Measurements from ENCODE around the gene HMOX2.

Gene HMOX2

DNA sequence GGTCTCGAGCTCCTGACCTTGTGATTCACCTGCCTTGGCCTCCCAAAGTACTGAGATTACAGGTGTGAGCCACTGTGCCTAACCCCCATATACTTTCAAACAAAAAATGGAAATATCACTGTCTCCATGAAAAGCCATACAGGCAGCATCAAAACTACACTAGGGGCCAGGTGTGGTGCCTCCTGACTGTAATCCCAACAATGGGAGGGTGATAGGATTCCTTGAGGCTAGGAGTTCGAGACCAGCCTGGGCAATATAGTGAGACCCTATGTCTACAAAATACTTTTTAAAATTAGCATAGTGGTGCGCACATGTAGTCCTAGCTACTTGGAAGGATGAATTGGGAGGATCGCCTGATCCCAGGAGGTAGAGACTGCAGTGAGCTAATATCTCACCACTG, 15.7 kb downstream of the HMOX2 start:
- TF ChIP-seq CEBPB (IDR thresholded peaks at IDR 0.05) = no peak
- TF ChIP-seq EGR1 (IDR thresholded peaks at IDR 0.05) = no peak
- TF ChIP-seq TCF12 (IDR thresholded peaks at IDR 0.05; ENCODE audit: low read depth) = no peak
- no peak for TF ChIP-seq YY1 (IDR thresholded peaks at IDR 0.05; ENCODE audit: low read depth)
- TF ChIP-seq RAD21 (IDR thresholded peaks at IDR 0.05; ENCODE audit: low read depth) = no peak
- TF ChIP-seq, protein P1, sequence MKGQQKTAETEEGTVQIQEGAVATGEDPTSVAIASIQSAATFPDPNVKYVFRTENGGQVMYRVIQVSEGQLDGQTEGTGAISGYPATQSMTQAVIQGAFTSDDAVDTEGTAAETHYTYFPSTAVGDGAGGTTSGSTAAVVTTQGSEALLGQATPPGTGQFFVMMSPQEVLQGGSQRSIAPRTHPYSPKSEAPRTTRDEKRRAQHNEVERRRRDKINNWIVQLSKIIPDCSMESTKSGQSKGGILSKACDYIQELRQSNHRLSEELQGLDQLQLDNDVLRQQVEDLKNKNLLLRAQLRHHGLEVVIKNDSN (IDR thresholded peaks at IDR 0.05) = no peak

DNA sequence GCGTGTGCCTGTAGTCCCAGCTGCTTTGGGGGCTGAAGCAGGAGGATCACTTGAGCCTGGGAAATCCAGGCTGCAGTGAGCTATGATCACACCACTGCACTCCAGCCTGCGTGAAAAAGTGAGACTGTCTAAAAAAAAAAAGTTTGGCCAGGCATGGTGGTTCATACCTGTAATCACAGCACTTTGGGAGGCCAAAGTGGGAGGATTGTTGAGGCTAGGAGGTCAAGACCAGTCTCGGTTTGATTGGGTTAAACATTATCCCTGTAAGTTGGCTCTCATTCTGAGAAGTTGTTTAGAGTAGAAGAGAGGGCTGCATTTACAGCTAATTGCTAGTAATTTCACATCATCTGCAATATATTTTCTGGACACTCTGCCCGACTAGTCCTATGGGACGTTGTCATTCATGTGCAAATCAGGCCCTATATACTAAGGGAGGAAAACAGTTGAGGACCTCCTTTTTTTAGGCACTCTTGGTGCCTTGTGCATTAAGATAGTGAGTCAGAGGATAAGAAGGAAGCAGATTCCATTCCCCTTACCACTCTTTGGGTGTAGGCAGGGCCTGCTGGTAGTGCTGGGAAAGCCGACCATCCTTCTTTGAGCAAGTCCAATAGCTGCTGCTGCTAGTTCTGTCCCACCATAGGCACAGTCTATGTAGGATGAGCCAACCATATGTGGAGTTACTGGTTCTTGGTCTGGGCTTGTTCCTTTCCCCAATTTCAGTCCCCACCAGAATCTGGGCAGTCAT, 18.7 kb downstream of the HMOX2 start:
- no peak for TF ChIP-seq TEAD4 (IDR thresholded peaks at IDR 0.05)
- no peak for TF ChIP-seq EGR1 (IDR thresholded peaks at IDR 0.05)
- no peak for TF ChIP-seq TCF12 (IDR thresholded peaks at IDR 0.05; ENCODE audit: low read depth)
- TF ChIP-seq CREB1 (IDR thresholded peaks at IDR 0.05; ENCODE audit: low read depth) = no peak
- TF ChIP-seq NFIC (IDR thresholded peaks at IDR 0.05) = no peak
- TF ChIP-seq, protein P2, sequence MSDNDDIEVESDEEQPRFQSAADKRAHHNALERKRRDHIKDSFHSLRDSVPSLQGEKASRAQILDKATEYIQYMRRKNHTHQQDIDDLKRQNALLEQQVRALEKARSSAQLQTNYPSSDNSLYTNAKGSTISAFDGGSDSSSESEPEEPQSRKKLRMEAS (IDR thresholded peaks at IDR 0.05) = no peak
- TF ChIP-seq EP300 (IDR thresholded peaks at IDR 0.05; ENCODE audit: borderline replicate concordance) = no peak
- no peak for TF ChIP-seq RAD21 (IDR thresholded peaks at IDR 0.05; ENCODE audit: low read depth)
- TF ChIP-seq, protein P1 (IDR thresholded peaks at IDR 0.05) = no peak
- TF ChIP-seq, protein P3, sequence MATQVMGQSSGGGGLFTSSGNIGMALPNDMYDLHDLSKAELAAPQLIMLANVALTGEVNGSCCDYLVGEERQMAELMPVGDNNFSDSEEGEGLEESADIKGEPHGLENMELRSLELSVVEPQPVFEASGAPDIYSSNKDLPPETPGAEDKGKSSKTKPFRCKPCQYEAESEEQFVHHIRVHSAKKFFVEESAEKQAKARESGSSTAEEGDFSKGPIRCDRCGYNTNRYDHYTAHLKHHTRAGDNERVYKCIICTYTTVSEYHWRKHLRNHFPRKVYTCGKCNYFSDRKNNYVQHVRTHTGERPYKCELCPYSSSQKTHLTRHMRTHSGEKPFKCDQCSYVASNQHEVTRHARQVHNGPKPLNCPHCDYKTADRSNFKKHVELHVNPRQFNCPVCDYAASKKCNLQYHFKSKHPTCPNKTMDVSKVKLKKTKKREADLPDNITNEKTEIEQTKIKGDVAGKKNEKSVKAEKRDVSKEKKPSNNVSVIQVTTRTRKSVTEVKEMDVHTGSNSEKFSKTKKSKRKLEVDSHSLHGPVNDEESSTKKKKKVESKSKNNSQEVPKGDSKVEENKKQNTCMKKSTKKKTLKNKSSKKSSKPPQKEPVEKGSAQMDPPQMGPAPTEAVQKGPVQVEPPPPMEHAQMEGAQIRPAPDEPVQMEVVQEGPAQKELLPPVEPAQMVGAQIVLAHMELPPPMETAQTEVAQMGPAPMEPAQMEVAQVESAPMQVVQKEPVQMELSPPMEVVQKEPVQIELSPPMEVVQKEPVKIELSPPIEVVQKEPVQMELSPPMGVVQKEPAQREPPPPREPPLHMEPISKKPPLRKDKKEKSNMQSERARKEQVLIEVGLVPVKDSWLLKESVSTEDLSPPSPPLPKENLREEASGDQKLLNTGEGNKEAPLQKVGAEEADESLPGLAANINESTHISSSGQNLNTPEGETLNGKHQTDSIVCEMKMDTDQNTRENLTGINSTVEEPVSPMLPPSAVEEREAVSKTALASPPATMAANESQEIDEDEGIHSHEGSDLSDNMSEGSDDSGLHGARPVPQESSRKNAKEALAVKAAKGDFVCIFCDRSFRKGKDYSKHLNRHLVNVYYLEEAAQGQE (IDR thresholded peaks at IDR 0.05; ENCODE audit: low read depth) = no peak
- no peak for TF ChIP-seq CEBPB (IDR thresholded peaks at IDR 0.05)
- no peak for TF ChIP-seq ZBTB7A (IDR thresholded peaks at IDR 0.05; ENCODE audit: low read depth)
- TF ChIP-seq YY1 (IDR thresholded peaks at IDR 0.05; ENCODE audit: low read depth) = no peak
- no peak for TF ChIP-seq FOXM1 (IDR thresholded peaks at IDR 0.05; ENCODE audit: borderline replicate concordance, low read depth)
- TF ChIP-seq TAF1 (IDR thresholded peaks at IDR 0.05; ENCODE audit: low read depth) = no peak

DNA sequence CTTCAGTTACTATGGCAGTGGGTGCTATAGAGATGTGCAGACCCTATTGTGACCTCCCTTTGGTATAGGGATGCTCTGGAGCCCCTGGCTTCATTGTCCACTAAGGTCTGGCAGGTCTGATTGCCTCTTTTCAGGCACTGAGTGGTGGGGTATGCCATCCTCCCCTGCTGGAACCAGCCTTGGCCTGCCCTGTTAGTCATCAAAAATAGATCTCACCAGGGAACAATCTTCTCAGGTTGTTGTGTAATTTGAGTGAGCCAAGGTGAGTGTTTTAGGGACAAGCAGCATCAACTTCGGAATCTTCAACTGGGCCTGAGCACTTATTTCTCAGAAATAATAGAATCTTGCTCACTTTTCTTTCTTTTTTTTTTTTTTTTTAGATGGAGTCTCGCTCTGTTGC, 19.6 kb downstream of the HMOX2 start:
- TF ChIP-seq TCF12 (IDR thresholded peaks at IDR 0.05; ENCODE audit: low read depth) (no peak), EP300 (IDR thresholded peaks at IDR 0.05; ENCODE audit: borderline replicate concordance) (no peak), NFIC (IDR thresholded peaks at IDR 0.05) (no peak), CEBPB (IDR thresholded peaks at IDR 0.05) (no peak), TAF1 (IDR thresholded peaks at IDR 0.05; ENCODE audit: low read depth) (no peak), ZBTB7A (IDR thresholded peaks at IDR 0.05; ENCODE audit: low read depth) (no peak), TEAD4 (IDR thresholded peaks at IDR 0.05) (no peak), YY1 (IDR thresholded peaks at IDR 0.05; ENCODE audit: low read depth) (no peak)
- TF ChIP-seq, protein P3 (IDR thresholded peaks at IDR 0.05; ENCODE audit: low read depth) = no peak
- TF ChIP-seq, protein P2 (IDR thresholded peaks at IDR 0.05) = no peak
- TF ChIP-seq, protein P1 (IDR thresholded peaks at IDR 0.05) = no peak

DNA sequence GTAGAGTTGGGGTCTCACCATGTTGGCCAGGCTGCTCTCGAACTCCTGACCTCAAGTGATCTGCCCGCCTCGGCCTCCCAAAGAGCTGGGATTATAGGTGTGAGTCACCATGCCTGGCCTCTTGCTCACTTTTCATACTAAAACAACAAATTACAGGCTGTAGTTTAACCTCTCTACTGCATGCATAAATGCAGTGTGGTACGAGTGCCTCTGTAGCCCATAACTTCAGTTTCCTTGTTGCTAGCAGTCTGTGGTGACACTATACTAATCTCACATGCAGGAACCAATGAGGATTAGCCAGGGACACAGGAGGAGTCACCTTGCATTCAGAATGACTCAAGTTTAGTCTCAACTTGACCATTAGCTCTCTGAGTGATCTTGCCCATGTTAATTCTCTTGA, 20.1 kb downstream of the HMOX2 start:
- TF ChIP-seq EGR1 (IDR thresholded peaks at IDR 0.05) (no peak), NFIC (IDR thresholded peaks at IDR 0.05) (no peak), YY1 (IDR thresholded peaks at IDR 0.05; ENCODE audit: low read depth) (no peak), TCF12 (IDR thresholded peaks at IDR 0.05; ENCODE audit: low read depth) (no peak), RAD21 (IDR thresholded peaks at IDR 0.05; ENCODE audit: low read depth) (no peak), TEAD4 (IDR thresholded peaks at IDR 0.05) (no peak), CEBPB (IDR thresholded peaks at IDR 0.05) (no peak)
- TF ChIP-seq, protein P3 (IDR thresholded peaks at IDR 0.05; ENCODE audit: low read depth) = no peak

Data from Ishikawa (cell line).